ENCODE measurements around the gene MYADML2. TPM values are rescaled to one million over a fixed set of nuclear protein-coding genes. Genes with fewer than 3 reads are reported as not detected.

MYADML2 gene
- total RNA-seq, 1 experiment from 2014 or later = not detected

- TF ChIP-seq EZH2phosphoT487 (IDR thresholded peaks at IDR 0.05; ENCODE audit: borderline replicate concordance, low read length) = no peak
- TF ChIP-seq CTCF (conservative IDR thresholded peaks at IDR 0.05; ENCODE audit: low read depth, low read length) = no peak
- TF ChIP-seq EZH2 (IDR thresholded peaks at IDR 0.05; ENCODE audit: low read length, unreplicated experiment) = no peak
- no TSS peak for BruUV-seq (replicated peaks)
- no peak overlapping the region for H3K4me3 ChIP-seq (ENCODE audit: low read length)
- H3K9me2 ChIP-seq (replicated peaks; ENCODE audit: low read length) = no peaks in the 10 kb centered on the region
- H3K79me2 ChIP-seq (ENCODE audit: low read length) = peaks cover 3% of the 10 kb centered on the region
- peaks cover 3% of the 10 kb centered on the region for H3K4me1 ChIP-seq (ENCODE audit: insufficient read depth, low read length)
- no peak overlapping the region for H3K4me2 ChIP-seq (ENCODE audit: low read length)
- H3K9me3 ChIP-seq (ENCODE audit: low read length) = no peaks in the 10 kb centered on the region
- DNase-seq (no peak), ATAC-seq (no peak)
- H3K27me3 ChIP-seq (ENCODE audit: low read length) = no peaks in the 10 kb centered on the region
- no peak overlapping the region for H3K9ac ChIP-seq (ENCODE audit: low read length)
- H4K20me1 ChIP-seq (ENCODE audit: low read length) = no peaks in the 10 kb centered on the region
- intact Hi-C loops (cut with micrococcal nuclease) = no loop called here
- H3K36me3 ChIP-seq (ENCODE audit: low read depth, low read length) = no peaks in the 10 kb centered on the region
- no peak overlapping the region for H3K27ac ChIP-seq (ENCODE audit: low read length)
- no peak overlapping the region for H2AFZ ChIP-seq (ENCODE audit: low read length)
- ChIA-PET CTCF (no interaction called here), POLR2A (ENCODE audit: unreplicated experiment) (no interaction called here)
- no peaks in the 10 kb centered on the region for H3F3A ChIP-seq (ENCODE audit: low read length, unreplicated experiment)
These were observed 5.4 kb downstream of the MYADML2 start for GRCh38 chr17:81941484-81942166.

GRCh38 chr17:81940538-81941483 lies 6.2 kb downstream of the MYADML2 start:
- intact Hi-C loops (cut with micrococcal nuclease) = no loop called here
- no peaks in the 10 kb centered on the region for H3K27me3 ChIP-seq (ENCODE audit: low read length)
- ChIA-PET POLR2A (ENCODE audit: unreplicated experiment) (no interaction called here), CTCF (no interaction called here)
- DNase-seq (no peak), ATAC-seq (no peak)
- no peak overlapping the region for H2AFZ ChIP-seq (ENCODE audit: low read length)
- no peaks in the 10 kb centered on the region for H4K20me1 ChIP-seq (ENCODE audit: low read length)
- H3K27ac ChIP-seq (ENCODE audit: low read length) = no peak overlapping the region
- H3K9ac ChIP-seq (ENCODE audit: low read length) = no peak overlapping the region
- no peak overlapping the region for H3K4me3 ChIP-seq (ENCODE audit: low read length)
- H3K9me3 ChIP-seq (ENCODE audit: low read length) = no peaks in the 10 kb centered on the region
- H3K4me1 ChIP-seq (ENCODE audit: insufficient read depth, low read length) = peaks cover 8% of the 10 kb centered on the region
- H3K79me2 ChIP-seq (ENCODE audit: low read length) = peaks cover 11% of the 10 kb centered on the region
- no TSS peak for BruUV-seq (replicated peaks)
- H3F3A ChIP-seq (ENCODE audit: low read length, unreplicated experiment) = no peaks in the 10 kb centered on the region
- no peaks in the 10 kb centered on the region for H3K36me3 ChIP-seq (ENCODE audit: low read depth, low read length)
- no peak overlapping the region for H3K4me2 ChIP-seq (ENCODE audit: low read length)
- H3K9me2 ChIP-seq (replicated peaks; ENCODE audit: low read length) = no peaks in the 10 kb centered on the region
- TF ChIP-seq EZH2phosphoT487 (IDR thresholded peaks at IDR 0.05; ENCODE audit: borderline replicate concordance, low read length) (no peak), CTCF (conservative IDR thresholded peaks at IDR 0.05; ENCODE audit: low read depth, low read length) (no peak), EZH2 (IDR thresholded peaks at IDR 0.05; ENCODE audit: low read length, unreplicated experiment) (no peak)
